HEK293 (cell line): ENCODE measurements around the gene VIT.

ENCODE experiments used
- CTCF ChIA-PET: fragments of 350-600 bp; formaldehyde crosslinking; extraction: SDS; loops from one replicate; lab custom pipeline; 2021; ENCODE audit warnings: antibody characterized with exemption; lab: Yijun Ruan, JAX
- POLR2A ChIA-PET: fragments of 300-600 bp; formaldehyde crosslinking; extraction: SDS; loops from one replicate; lab custom pipeline; 2020; ENCODE audit warnings: antibody characterized with exemption, inconsistent platforms; lab: Yijun Ruan, JAX
- H3K27ac ChIP-seq: fragments of 200-500 bp; sonication (Bioruptor generic); 2 replicates; pipeline ENCODE4 v1.5.1; 2014; ENCODE audit warnings: low read depth, low read length, control low read depth, inconsistent platforms; ENCODE audit errors: extremely low read depth
- H3K36me3 ChIP-seq, 2 experiments: fragments of 200-500 bp in 1 of 2; sonication (Bioruptor generic) in 1 of 2; 1 replicate in 1 of 2; 2 replicates in 1 of 2; pipeline ENCODE4 v1.5.1; 2014 to 2017; ENCODE audit warnings: inconsistent platforms in 2 of 2, low read length in 2 of 2; ENCODE audit not compliant: control insufficient read depth in 2 of 2, insufficient read depth in 1 of 2
- H3K4me1 ChIP-seq: fragments of 200-500 bp; sonication (Bioruptor generic); 2 replicates; pipeline ENCODE4 v1.5.1; 2014; ENCODE audit warnings: mild to moderate bottlenecking, low read length, inconsistent platforms; ENCODE audit not compliant: control insufficient read depth, insufficient read depth
- H3K4me3 ChIP-seq: 2 replicates; pipeline ENCODE4 v1.5.1; 2011; ENCODE audit warnings: low read depth, mild to moderate bottlenecking, control low read depth, low read length, moderate library complexity
- H3K9me3 ChIP-seq: fragments of 200-500 bp; sonication (Bioruptor generic); 2 replicates; pipeline ENCODE4 v1.5.1; 2014; ENCODE audit warnings: low read depth, low read length, inconsistent platforms; ENCODE audit not compliant: control insufficient read depth, insufficient read depth
- CTCF ChIP-seq: fragments of 450-650 bp; formaldehyde crosslinking; IDR thresholded peaks from 2 replicates; pipeline ENCODE4 v1.5.1; 2016; ENCODE audit warnings: missing biosample characterization, missing genetic modification characterization
- EGR2 ChIP-seq: fragments of 450-650 bp; formaldehyde crosslinking; IDR thresholded peaks from 2 replicates; pipeline ENCODE4 v1.5.1; 2016; ENCODE audit warnings: low read depth, missing biosample characterization, missing genetic modification characterization
- KLF7 ChIP-seq: fragments of 450-650 bp; formaldehyde crosslinking; IDR thresholded peaks from 2 replicates; pipeline ENCODE4 v1.5.1; 2016; ENCODE audit warnings: missing biosample characterization, missing genetic modification characterization, borderline replicate concordance
- PRDM6 ChIP-seq: fragments of 450-650 bp; formaldehyde crosslinking; IDR thresholded peaks from 2 replicates; pipeline ENCODE4 v1.5.1; 2017; ENCODE audit warnings: missing biosample characterization, missing genetic modification characterization
- TRIM28 ChIP-seq: IDR thresholded peaks from 2 replicates; pipeline ENCODE4 v1.6.1; 2011; ENCODE audit warnings: low read length, control low read depth, borderline replicate concordance
- WT1 ChIP-seq: fragments of 450-650 bp; formaldehyde crosslinking; IDR thresholded peaks from 2 replicates; pipeline ENCODE4 v1.5.1; 2016; ENCODE audit warnings: missing biosample characterization, missing genetic modification characterization
- ZBTB11 ChIP-seq: fragments of 450-650 bp; formaldehyde crosslinking; conservative IDR thresholded peaks from 2 replicates; pipeline ENCODE4 v1.5.1; 2016; ENCODE audit warnings: low read depth, missing biosample characterization, missing genetic modification characterization
- ZFHX2 ChIP-seq: fragments of 450-650 bp; formaldehyde crosslinking; conservative IDR thresholded peaks from 2 replicates; pipeline ENCODE4 v1.5.1; 2016; ENCODE audit warnings: missing biosample characterization, missing genetic modification characterization
- ZNF175 ChIP-seq: fragments of 450-650 bp; formaldehyde crosslinking; IDR thresholded peaks from 2 replicates; pipeline ENCODE4 v1.5.1; 2016; ENCODE audit warnings: missing biosample characterization, missing genetic modification characterization
- ZNF214 ChIP-seq: fragments of 450-650 bp; formaldehyde crosslinking; IDR thresholded peaks from 2 replicates; pipeline ENCODE4 v1.5.1; 2017; ENCODE audit warnings: missing biosample characterization, mild to moderate bottlenecking, missing genetic modification characterization, borderline replicate concordance
- ZNF362 ChIP-seq: fragments of 450-650 bp; formaldehyde crosslinking; IDR thresholded peaks from 2 replicates; pipeline ENCODE4 v1.5.1; 2016; ENCODE audit warnings: missing biosample characterization, missing genetic modification characterization
- ZNF488 ChIP-seq: fragments of 450-650 bp; formaldehyde crosslinking; IDR thresholded peaks from 2 replicates; pipeline ENCODE4 v1.5.1; 2016; ENCODE audit warnings: missing biosample characterization, missing genetic modification characterization
- ZNF654 ChIP-seq: fragments of 450-650 bp; formaldehyde crosslinking; IDR thresholded peaks from 2 replicates; pipeline ENCODE4 v1.5.1; 2016; ENCODE audit warnings: low read depth, missing biosample characterization, missing genetic modification characterization
- ZNF660 ChIP-seq: fragments of 450-650 bp; IDR thresholded peaks from 2 replicates; pipeline ENCODE4 v1.5.1; 2018; ENCODE audit warnings: missing biosample characterization, mild to moderate bottlenecking, missing genetic modification characterization
- ZNF664 ChIP-seq: fragments of 450-650 bp; formaldehyde crosslinking; IDR thresholded peaks from 2 replicates; pipeline ENCODE4 v1.5.1; 2016; ENCODE audit warnings: missing biosample characterization, missing genetic modification characterization
- ZNF76 ChIP-seq: fragments of 450-650 bp; formaldehyde crosslinking; IDR thresholded peaks from 2 replicates; pipeline ENCODE4; 2016; ENCODE audit warnings: low read depth, missing biosample characterization, missing genetic modification characterization, borderline replicate concordance
- ZNF785 ChIP-seq: fragments of 450-650 bp; formaldehyde crosslinking; IDR thresholded peaks from 2 replicates; pipeline ENCODE4 v1.5.1; 2016; ENCODE audit warnings: missing biosample characterization, missing genetic modification characterization

VIT gene

GRCh38 chr2:36783246-36783645, 86.7 kb downstream of the VIT start:
- no peaks in the 10 kb centered on the region for H3K9me3 ChIP-seq
- H3K27ac ChIP-seq: no peak overlapping the region
- POLR2A ChIA-PET: interaction anchor here (0.5 kb wide), 1 partner anchor 20 kb away, joined by 3 read pairs; no protein-coding TSS in a partner anchor
- TF ChIP-seq ZFHX2: peak; percentile 56
- TF ChIP-seq PRDM6 (tag by site-specific recombination): no peak
- no peak for TF ChIP-seq TRIM28
- no peak for TF ChIP-seq ZNF660 (tag by site-specific recombination)
- TF ChIP-seq WT1 (tag by site-specific recombination): no peak
- 0 out of 2 replicates have a peak, but pooled peaks have one; percentile 28 for TF ChIP-seq EGR2 (tag by site-specific recombination)
- no peak for TF ChIP-seq ZBTB11 (tag by site-specific recombination)
- TF ChIP-seq ZNF214 (tag by site-specific recombination): no peak
- no peak overlapping the region for H3K4me3 ChIP-seq
- no peaks in the 10 kb centered on the region for H3K4me1 ChIP-seq
- CTCF ChIA-PET: interaction anchor here (0.6 to 4.5 kb wide), 12 partner anchors 12 to 699 kb away, joined by 3 to 45 read pairs (median 4); partner anchors contain the start of gene VIT
- no peaks in the 10 kb centered on the region for H3K36me3 ChIP-seq

GRCh38 chr2:36785179-36785795, 88.8 kb downstream of the VIT start:
- TF ChIP-seq ZNF76 (tag by site-specific recombination) (no peak), ZNF654 (tag by site-specific recombination) (peak; percentile 59), KLF7 (tag by site-specific recombination) (no peak), ZNF785 (tag by site-specific recombination) (peak; percentile 99), ZNF664 (tag by site-specific recombination) (no peak), CTCF (tag by site-specific recombination) (peak; percentile 53), ZNF175 (tag by site-specific recombination) (no peak), ZNF362 (tag by site-specific recombination) (peak; percentile 81; the same call in 1 of the 2 replicates), ZNF488 (tag by site-specific recombination) (no peak)
- no peaks in the 10 kb centered on the region for H3K36me3 ChIP-seq
- no peak overlapping the region for H3K4me3 ChIP-seq
- CTCF ChIA-PET: interaction anchor here (0.6 to 4.5 kb wide), 40 partner anchors 10 to 1613 kb away, joined by 3 to 45 read pairs (median 4); partner anchors contain the start of gene VIT
- POLR2A ChIA-PET: no interaction called here
- H3K9me3 ChIP-seq: no peaks in the 10 kb centered on the region
- no peak overlapping the region for H3K27ac ChIP-seq
- H3K4me1 ChIP-seq: no peaks in the 10 kb centered on the region
